Cardiac fibroblast (primary cell): ENCODE data around the gene CCN2.

Source experiments
- DNase-seq, 2 donors: peaks; one replicate each; pipeline versions ENCODE4 v3.0.0 to v3.0.0-alpha.2; 2010; ENCODE audit warnings: low read depth in 2 of 2
- H3K4me3 ChIP-seq, 2 donors: replicated peaks in 1 of 2; 1 replicate in 1 of 2; 2 replicates in 1 of 2; pipeline ENCODE4 v1.5.1; 2011; ENCODE audit warnings: low read depth in 2 of 2, low read length in 2 of 2, mild to moderate bottlenecking in 2 of 2, moderate library complexity in 1 of 2
- TF ChIP-seq, protein P1 (sequence below): IDR thresholded peaks from one replicate; pipeline ENCODE4 v1.5.1; 2011; ENCODE audit warnings: low read depth, mild to moderate bottlenecking, low read length, inconsistent platforms

Gene CCN2

DNA sequence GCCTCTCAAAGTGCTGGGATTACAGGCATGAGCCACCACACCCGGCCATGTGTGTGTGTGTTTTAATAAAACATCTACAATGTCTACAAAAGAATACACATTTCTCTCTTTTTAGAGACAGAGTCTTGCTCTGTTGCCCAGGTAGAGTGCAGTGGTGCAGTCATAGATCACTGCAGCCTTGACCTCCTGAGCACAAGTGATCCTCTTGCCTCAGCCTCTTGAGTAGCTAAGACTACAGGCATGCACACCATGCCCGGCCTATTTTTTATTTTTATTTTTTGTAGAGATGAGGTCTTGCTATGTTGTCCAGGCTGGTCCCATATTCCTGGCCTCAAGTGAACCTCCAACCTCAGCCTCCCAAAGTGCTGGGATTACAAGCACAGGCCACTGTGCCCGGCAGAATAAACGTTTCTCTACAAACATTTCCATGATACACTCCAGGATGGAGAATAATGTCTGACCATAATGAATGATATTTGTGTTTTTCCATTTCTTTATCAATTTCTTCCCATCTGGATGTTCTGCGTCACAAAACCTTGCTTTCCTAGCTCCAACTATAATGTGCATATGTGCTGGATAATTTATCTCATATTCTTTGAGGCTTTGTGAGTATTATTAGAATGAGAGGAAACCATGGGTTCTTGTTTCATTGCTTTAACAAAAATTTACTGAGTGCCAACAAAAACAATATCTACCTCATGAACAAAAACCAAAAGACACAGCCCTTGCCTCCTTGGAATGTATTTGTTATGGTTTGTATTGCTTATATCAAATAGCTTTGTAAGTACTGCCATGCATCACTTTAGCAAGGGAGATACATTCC is 28.6 kb upstream of the CCN2 start:
- peak; percentile 89 to 97 for DNase-seq
- no peak overlapping the region for H3K4me3 ChIP-seq
- TF ChIP-seq, protein P1, sequence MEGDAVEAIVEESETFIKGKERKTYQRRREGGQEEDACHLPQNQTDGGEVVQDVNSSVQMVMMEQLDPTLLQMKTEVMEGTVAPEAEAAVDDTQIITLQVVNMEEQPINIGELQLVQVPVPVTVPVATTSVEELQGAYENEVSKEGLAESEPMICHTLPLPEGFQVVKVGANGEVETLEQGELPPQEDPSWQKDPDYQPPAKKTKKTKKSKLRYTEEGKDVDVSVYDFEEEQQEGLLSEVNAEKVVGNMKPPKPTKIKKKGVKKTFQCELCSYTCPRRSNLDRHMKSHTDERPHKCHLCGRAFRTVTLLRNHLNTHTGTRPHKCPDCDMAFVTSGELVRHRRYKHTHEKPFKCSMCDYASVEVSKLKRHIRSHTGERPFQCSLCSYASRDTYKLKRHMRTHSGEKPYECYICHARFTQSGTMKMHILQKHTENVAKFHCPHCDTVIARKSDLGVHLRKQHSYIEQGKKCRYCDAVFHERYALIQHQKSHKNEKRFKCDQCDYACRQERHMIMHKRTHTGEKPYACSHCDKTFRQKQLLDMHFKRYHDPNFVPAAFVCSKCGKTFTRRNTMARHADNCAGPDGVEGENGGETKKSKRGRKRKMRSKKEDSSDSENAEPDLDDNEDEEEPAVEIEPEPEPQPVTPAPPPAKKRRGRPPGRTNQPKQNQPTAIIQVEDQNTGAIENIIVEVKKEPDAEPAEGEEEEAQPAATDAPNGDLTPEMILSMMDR: no peak

DNA sequence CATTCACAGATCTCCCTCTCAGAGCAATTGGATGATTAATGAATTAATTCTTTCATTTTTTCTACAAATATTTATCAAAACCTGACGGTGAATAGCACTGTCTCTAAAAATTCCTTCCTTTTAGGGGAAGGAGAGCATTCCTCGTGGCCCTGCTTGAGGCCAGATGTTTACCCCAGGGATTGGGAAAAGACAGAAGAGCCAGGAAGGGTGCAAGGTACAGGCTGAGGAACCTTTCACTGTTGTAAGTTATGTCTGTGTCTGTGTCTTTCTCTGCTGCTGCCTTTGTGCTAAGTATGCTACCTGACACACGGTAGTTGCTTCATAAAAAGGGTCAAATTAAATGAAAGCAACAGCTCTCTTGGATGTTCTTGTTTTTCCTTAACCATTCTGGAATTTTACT is 27.4 kb upstream of the CCN2 start:
- no peak for DNase-seq
- no peak overlapping the region for H3K4me3 ChIP-seq
- TF ChIP-seq, protein P1: no peak

DNA sequence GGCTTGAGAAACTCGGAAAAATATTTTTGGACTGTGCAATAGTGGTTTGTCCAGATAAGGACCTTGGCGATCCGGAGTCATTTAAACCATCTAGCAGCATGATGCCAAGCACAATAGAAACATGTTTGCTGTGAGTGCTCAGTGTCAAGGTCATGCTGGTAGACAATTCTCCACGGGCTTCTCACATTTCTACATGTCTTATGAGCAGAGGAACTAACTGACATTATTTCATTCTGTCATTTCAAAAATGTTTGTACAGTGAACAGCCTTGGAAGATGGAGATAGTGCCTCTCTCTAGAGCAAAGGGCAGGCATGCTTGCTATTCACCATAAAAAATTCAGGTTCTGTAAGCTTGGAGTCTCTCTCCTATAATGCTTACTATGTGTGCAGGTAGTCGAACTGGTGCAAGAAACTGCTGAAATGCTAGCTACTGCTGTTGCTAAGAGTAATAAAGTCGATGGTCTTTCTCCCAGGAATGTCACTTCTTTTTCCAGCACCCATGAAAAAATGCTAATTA is 25.4 kb upstream of the CCN2 start:
- TF ChIP-seq, protein P1: no peak
- H3K4me3 ChIP-seq: no peak overlapping the region
- peak; percentile 88 for DNase-seq

DNA sequence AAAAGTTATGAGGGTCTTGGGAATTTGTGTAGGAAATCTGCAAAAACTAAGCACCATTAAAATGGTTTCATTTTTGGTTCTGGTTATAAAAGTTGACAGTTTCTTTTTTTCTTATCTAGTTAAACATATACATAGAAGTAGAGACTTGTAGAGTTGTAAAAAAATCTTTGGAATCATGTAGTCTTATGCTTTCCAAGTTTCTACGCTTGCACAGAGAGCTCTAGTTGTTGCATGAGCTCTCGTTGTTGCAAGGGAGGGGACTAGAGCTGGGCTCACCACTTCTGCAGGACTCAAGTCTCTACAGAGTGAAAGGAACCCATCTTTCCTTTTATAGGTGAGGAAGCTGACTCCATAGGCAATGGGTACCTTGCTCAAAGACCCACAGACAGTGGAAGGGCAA is 21.6 kb upstream of the CCN2 start:
- H3K4me3 ChIP-seq: no peak overlapping the region
- TF ChIP-seq, protein P1: no peak
- no peak for DNase-seq

DNA sequence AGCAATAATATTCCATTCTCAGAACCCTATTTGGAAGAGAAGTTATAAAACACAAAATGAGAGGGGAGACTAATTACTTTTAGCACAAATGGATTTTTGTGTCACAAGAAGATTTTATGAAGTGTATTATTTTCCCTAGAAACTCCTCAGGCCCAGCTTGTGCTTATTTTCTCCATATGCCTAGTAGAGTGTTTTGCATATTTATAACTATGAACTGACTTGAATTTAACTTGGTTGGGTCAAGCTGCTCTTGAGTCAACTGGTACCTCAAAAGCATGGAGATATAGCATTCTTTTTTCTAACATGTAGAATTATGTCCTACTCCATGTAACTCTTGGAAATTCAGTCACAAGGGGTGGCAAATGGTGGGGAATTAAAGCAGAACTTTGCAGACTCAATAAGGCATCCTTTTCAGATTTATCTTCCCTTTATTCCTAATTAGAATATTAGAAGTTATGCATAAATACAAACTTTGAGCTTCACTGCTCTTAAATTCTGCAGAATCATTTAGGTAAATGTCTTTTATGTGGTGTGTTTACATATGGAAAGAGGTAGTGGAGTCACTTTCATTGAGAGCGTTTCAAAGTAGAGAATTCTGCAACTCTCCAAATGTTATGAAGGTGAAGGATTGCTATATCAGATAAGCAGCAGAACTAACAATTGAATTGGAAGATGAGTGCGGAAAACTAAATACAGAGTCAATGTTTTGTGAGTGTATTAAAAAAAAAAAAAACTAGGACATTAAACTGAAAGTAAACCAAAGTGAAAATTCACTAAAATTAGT is 19.1 kb upstream of the CCN2 start:
- no peak overlapping the region for H3K4me3 ChIP-seq
- no peak for DNase-seq
- TF ChIP-seq, protein P1: no peak

DNA sequence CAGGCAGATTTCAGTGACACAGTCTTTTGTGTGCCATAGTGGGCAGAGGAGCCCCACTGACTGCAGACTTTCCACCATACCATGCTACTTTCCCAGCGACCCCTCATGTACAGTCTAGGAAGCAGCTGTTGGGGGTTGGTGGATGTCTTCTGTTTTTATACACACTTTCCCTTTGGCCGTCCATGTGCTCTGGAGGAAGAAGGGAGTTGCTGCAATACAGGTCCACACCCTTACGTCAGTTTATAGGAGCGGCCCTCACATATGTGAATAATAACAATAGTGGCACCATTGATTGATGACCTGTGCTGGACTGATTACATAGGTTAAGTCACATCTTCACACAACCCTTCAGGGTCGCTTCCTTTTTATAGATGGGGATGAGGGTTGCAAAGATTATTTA is 17.5 kb upstream of the CCN2 start:
- TF ChIP-seq, protein P1: no peak
- H3K4me3 ChIP-seq: no peak overlapping the region
- DNase-seq: no peak
